Body of pancreas (tissue), 4 donors: ENCODE measurements around the gene HSFX3.

Experiments used
- CTCF ChIP-seq, 7 experiments: fragments of 450-650 bp in 4 of 7; fragments of 200-600 bp in 3 of 7; sonication (generic) in 3 of 7; IDR thresholded peaks; one replicate each; pipeline ENCODE4 v1.5.1; 2016 to 2019; ENCODE audit warnings: antibody characterized with exemption in 7 of 7
- POLR2A ChIP-seq, 3 donors: fragments of 450-650 bp; IDR thresholded peaks; one replicate each; pipeline ENCODE4 v1.6.1; 2016; ENCODE audit warnings: antibody characterized with exemption in 3 of 3, mild to moderate bottlenecking in 2 of 3

GRCh38 chrX:149518236-149518635 is 31.5 kb downstream of the HSFX3 start:
- no peak for TF ChIP-seq CTCF (IDR thresholded peaks at IDR 0.05)
- no peak for TF ChIP-seq POLR2A (IDR thresholded peaks at IDR 0.05)
